CD4-positive, alpha-beta T cell treated with Interleukin-4 for 1 hour (primary cell): Measurements from ENCODE around the gene HLA-B.
"Not testable (repeated sequence)": the region's sequence is repeated elsewhere in the genome, so short reads cannot be mapped to it uniquely, and the experiment has no call there.

ENCODE experiments used
- DNase-seq, 2 donors: peaks; one replicate each; pipeline ENCODE4 v3.0.0-alpha.2; 2020 to 2022

The HLA-B gene

GRCh38 chr6:31356946-31357466 is at the start of gene HLA-B:
TSS of gene HLA-B (minus strand) at chr6:31357179. CDS start at chr6:31357158, 21 bp downstream.
- DNase-seq: peak; percentile 86 to 96

GRCh38 chr6:31405996-31406395 is 49.0 kb upstream of the HLA-B start:
- DNase-seq: no peak

- not testable (repeated sequence) for DNase-seq
Measured at GRCh38 chr6:31404061-31404364, 47.0 kb upstream of the HLA-B start.

- DNase-seq: peak; percentile 69 to 74
Measured at GRCh38 chr6:31403283-31404060, 46.5 kb upstream of the HLA-B start, which contains the start of gene MICA. TSS of gene MICA (plus strand) at chr6:31403595. CDS start at chr6:31403633, 38 bp downstream.

GRCh38 chr6:31402324-31403282 is 45.6 kb upstream of the HLA-B start:
- peak; percentile 32 to 54 for DNase-seq

GRCh38 chr6:31401403-31401802 is 44.4 kb upstream of the HLA-B start:
- peak in 1 of 2 donors; percentile 19 for DNase-seq

- DNase-seq: peak; percentile 82 to 85
Measured at GRCh38 chr6:31400467-31401289, 43.7 kb upstream of the HLA-B start.

DNA sequence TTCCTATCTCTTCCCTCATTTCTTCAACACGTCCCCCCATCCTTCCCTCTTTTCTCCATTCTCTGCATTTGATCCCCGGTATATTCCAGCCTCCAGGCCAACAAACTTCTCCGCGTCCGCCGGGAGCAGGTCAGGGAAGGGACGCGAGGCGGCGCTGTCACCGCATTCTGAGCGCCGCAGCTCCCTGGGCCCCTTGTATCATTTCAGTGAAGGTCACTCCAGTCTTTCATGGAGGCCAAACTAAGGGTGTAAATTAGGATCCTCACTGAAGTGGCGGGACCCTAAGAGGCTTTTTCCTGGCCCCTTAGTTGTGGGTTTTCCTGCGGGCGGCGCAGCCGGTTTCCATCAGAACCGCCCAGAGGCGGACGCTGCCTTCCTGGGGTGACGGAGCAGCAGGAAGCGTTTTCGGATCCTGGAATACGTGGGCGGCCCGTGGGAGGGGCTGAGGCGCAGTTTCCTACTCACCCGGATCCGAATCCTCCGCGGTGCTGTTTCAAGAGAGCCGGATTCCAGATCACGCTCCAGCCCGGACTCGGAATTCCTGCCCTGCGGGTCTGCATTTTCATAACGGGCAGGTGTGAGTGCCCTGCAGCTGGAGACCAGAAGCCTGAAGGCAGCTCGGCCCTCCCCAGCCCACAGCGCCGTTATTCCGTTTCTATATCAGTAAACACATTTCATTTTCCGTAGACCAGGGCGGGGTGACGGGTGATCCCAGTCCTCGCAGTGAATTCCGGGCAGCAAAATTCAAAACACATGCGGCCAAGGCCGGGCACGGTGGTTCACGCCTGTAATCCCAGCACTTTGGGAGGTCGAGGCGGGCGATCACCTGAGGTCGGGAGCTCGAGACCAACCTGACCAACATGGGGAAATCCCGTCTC is 42.8 kb upstream of the HLA-B start:
- peak; percentile 56 to 60 for DNase-seq

DNA sequence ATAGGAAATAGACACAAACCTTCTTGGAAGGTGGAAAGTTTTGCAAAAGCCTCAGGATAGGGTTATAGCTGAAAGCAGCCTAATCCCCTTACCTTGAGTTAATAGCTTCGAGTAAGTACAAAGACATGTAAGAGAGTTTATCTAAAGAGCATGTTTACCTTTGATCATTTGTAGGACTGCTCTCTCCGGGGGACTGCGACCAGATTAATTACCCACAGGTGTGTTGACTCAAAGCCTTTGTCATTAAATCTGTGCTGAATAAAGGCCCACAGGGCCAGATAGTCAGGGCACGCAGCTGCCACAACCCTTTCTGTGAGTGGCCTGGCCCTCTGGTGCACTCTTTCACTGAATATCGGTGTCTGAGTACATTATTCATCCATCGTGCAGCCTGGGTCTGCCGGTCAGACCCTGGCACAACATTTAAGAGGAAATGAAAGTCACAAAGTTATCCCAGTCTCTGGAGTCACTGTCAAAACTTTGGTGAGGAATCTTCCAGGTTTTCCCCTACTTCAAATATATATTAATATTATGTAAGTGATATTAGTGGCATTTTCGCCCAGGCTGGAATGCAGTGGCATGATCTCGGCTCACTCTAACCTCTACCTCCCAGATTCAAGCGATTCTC is 41.0 kb upstream of the HLA-B start:
- no peak for DNase-seq

DNA sequence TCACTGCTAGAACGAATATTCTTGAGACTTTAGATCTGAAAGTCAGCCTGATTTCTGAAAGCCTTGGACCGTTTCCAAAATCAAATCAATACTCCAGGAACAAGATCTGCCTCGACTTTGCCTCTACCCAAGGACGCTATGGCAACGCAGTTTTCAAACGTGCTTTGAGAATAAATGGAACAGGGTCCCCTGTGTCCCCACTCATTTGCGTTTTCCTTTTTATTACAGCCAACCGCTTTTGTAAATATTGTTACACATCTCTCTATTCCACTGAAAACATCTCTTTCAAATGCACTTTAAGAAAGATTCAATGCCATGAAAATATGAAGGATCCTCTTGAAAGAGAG is 40.1 kb upstream of the HLA-B start:
- not testable (repeated sequence) for DNase-seq

DNA sequence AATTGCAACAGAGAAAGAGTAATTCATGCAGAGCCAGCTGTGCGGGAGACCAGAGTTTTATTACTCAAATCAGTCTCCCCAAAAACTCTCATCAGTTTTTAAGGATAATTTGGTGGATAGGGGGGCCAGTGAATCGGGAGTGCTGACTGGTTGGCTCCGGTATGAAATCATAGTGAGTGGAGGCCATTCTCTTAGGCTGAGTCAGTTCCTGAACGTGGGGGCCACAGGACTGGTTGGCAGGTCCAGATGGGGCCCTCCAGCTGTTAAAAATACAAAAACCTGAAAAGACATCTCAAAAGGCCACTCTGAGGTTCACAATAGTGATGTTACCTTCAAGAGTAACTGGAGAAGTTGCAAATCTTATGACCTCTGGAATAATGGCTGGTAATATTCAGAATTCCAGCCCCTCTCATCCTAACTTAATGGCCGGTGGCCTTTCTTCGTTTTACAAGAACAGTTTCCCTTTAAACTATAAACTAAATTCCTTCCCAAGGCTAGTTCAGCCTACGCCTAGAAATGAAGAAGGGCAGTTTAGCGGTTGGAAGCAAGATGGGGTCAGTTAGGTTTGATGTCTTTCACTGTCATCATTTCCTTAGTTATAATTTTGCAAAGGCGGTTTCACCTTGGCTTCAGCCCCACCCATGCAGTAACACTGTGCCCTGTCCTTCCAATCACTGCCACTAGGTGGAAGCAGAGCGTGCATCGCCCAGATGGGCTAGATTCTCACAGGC is 39.6 kb upstream of the HLA-B start:
- DNase-seq: peak; percentile 86 to 89

GRCh38 chr6:31395832-31396231 is 38.9 kb upstream of the HLA-B start:
- no peak for DNase-seq

DNA sequence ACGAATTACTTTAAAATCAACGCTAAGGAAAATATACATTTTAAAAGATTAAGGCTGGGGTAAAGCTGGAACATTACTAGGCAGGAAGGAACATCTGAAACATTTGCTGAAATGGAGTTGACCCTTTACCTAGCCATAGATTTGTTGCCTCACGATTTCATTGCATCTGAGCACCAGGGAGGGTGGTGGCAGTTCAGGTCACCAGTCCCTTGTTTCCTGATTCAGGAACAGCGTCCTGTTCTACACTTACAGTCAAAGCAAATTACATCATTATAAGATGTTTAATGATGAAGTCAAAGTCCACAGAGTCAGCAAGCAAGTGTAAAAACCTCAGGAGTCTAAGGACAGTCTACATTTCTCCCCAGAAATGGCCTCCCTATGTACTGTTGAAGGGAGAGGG is 37.4 kb upstream of the HLA-B start:
- no peak for DNase-seq

GRCh38 chr6:31393932-31394331 is 37.0 kb upstream of the HLA-B start:
- no peak for DNase-seq

- DNase-seq: not testable (repeated sequence)
Measured at GRCh38 chr6:31389802-31390132, 32.8 kb upstream of the HLA-B start.

GRCh38 chr6:31388916-31389801 is 32.2 kb upstream of the HLA-B start:
- not testable (repeated sequence) for DNase-seq

GRCh38 chr6:31386977-31387376 is 30.0 kb upstream of the HLA-B start:
- no peak for DNase-seq

DNA sequence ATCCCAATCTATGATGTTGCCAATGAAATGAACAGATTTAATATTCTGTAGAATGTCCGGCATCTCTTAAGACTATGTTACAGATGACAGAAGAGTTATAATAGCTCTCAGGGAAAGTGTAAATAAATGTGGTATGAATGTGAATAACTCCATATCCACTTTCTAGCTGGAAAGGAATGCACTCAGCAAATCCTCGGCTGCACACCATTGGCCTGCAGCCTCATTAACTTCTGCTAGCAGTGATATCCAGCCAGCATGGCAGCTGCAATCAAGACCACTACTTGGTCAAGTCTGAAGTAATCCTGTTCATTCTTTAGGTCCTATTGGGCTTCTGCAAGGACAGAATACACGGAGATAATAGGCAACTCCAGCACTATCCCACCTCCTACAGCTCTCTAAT is 29.1 kb upstream of the HLA-B start:
- DNase-seq: no peak

- no peak for DNase-seq
Measured at GRCh38 chr6:31385041-31385440, 28.1 kb upstream of the HLA-B start.

DNA sequence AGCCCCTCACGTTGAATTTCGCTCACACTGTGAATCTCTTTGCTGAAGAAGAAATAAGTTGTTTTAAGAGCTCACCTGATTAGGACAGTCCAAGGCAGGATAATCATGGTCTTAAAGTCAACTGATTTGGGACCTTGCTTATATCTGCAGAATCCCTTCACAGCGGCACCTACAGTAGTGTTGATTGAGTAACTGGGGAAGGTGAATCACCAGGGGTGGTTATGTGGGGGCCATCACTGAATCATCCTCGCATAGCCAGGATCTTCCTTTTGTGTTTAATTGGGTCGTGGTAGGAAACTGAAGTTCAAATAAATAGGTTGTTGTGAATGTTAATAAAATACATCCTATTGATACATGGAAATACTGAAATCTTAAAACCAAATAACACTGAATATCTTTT is 26.2 kb upstream of the HLA-B start:
- no peak for DNase-seq
